ENCODE measurements around the gene RXFP3. TPM values are rescaled to one million over a fixed set of nuclear protein-coding genes. Genes with fewer than 3 reads are reported as not detected.

RXFP3 gene
- total and polyA plus RNA-seq, 4 experiments from 2014 or later = not detected

DNA sequence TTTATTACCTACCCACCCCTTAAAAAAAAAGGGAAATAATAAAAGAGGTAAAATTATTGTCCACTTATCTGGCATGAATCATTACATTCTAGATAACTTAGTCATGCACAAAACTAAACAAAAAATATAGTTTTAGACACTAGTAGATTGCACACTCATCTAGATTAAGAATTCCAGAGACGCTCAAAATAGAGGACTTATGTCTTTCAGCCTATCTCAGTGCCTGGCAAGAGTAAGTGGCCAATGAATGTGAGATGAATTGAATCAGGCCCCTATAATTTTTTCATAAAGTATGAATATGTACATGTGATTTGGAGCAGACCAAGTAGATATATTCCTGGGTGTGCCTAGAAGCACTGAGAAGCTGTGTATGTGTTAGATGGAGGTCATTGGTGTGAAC lies 2.0 kb upstream of the RXFP3 start:
- H3K27ac Mint-ChIP-seq = no peak overlapping the region
- DNase-seq = no peak
- H3K4me1 ChIP-seq (ENCODE audit: insufficient read depth, low read length) = no peaks in the 10 kb centered on the region
- H3K4me3 ChIP-seq (ENCODE audit: low read length in 2 of 2) = no peak overlapping the region
- peaks cover 0 to 8% (median 3%) of the 10 kb centered on the region in 4 donors for H3K4me1 Mint-ChIP-seq
- no peaks in the 10 kb centered on the region for H3K36me3 Mint-ChIP-seq
- ChIA-PET CTCF (ENCODE audit: partially characterized antibody) (interaction anchor here (0.7 to 7.6 kb wide), 20 partner anchors 8 to 503 kb away, joined by 3 to 71 read pairs (median 4); partner anchors contain the start of gene TARS1), POLR2A (ENCODE audit: partially characterized antibody) (no interaction called here)
- peaks cover 0 to 2% (median 0%) of the 10 kb centered on the region in 8 donors for H3K9me3 Mint-ChIP-seq
- H3K27ac ChIP-seq (ENCODE audit: low read depth, low read length) = no peak overlapping the region
- peaks cover 9% of the 10 kb centered on the region for H3K27me3 ChIP-seq (ENCODE audit: insufficient read depth, low read length)
- H3K36me3 ChIP-seq (ENCODE audit: insufficient read depth, low read length) = no peaks in the 10 kb centered on the region
- peaks cover 24 to 27% of the 10 kb centered on the region in 2 donors for H3K27me3 Mint-ChIP-seq
- no peaks in the 10 kb centered on the region for H3K9me3 ChIP-seq (ENCODE audit: control insufficient read depth in 1 of 2, low read length in 2 of 2)
- intact Hi-C loops (cut with micrococcal nuclease) = loop anchor here (1.0 to 5.0 kb wide), 3 partner anchors 77 to 462 kb away; no protein-coding TSS in a partner anchor
- peak overlapping the region in 1 of 8 donors; percentile 27 for H3K4me3 Mint-ChIP-seq

DNA sequence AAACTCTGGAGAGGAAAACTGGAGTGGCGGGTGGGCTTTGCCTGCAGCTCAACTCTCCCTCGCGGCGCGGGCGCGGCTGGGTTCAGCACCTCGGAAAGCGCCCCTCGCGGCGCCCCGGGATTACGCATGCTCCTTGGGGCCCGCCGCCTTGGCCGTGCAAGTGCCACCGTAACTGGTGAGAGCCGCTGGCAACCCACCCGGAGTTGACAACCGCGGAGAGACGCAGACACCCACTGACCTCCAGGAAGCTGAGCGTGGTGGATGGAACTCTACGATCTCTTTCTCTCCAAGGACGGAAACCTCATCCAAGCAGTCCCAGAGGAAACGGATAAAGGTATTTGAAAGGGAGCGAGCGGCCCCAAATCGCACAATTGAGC lies 194 bp upstream of the RXFP3 start:
- Histone ChIP-seq H3K36me3 (ENCODE audit: insufficient read depth, low read length) (no peaks in the 10 kb centered on the region), H3K9me3 (ENCODE audit: control insufficient read depth in 1 of 2, low read length in 2 of 2) (no peaks in the 10 kb centered on the region), H3K4me3 (ENCODE audit: low read length in 2 of 2) (no peak overlapping the region), H3K27ac (ENCODE audit: low read depth, low read length) (no peak overlapping the region), H3K4me1 (ENCODE audit: insufficient read depth, low read length) (no peaks in the 10 kb centered on the region), H3K27me3 (ENCODE audit: insufficient read depth, low read length) (peaks cover 9% of the 10 kb centered on the region)
- no peak overlapping the region for H3K4me3 Mint-ChIP-seq
- H3K27ac Mint-ChIP-seq = no peak overlapping the region
- intact Hi-C loops (cut with micrococcal nuclease) = no loop called here
- ChIA-PET CTCF (ENCODE audit: partially characterized antibody) (interaction anchor here (0.9 to 7.6 kb wide), 12 partner anchors 12 to 501 kb away, joined by 3 to 71 read pairs (median 7); partner anchors contain the start of gene TARS1), POLR2A (ENCODE audit: partially characterized antibody) (no interaction called here)
- peaks cover 0 to 8% (median 3%) of the 10 kb centered on the region in 4 donors for H3K4me1 Mint-ChIP-seq
- H3K36me3 Mint-ChIP-seq = no peaks in the 10 kb centered on the region
- peak in 4 of 5 donors; percentile 20 to 26 (median 22) for DNase-seq
- H3K9me3 Mint-ChIP-seq = peaks cover 0 to 2% (median 0%) of the 10 kb centered on the region in 8 donors
- peaks cover 32 to 37% of the 10 kb centered on the region in 2 donors for H3K27me3 Mint-ChIP-seq

DNA sequence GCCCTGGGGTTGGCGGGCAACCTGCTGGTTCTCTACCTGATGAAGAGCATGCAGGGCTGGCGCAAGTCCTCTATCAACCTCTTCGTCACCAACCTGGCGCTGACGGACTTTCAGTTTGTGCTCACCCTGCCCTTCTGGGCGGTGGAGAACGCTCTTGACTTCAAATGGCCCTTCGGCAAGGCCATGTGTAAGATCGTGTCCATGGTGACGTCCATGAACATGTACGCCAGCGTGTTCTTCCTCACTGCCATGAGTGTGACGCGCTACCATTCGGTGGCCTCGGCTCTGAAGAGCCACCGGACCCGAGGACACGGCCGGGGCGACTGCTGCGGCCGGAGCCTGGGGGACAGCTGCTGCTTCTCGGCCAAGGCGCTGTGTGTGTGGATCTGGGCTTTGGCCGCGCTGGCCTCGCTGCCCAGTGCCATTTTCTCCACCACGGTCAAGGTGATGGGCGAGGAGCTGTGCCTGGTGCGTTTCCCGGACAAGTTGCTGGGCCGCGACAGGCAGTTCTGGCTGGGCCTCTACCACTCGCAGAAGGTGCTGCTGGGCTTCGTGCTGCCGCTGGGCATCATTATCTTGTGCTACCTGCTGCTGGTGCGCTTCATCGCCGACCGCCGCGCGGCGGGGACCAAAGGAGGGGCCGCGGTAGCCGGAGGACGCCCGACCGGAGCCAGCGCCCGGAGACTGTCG lies 976 bp downstream of the RXFP3 start:
- intact Hi-C loops (cut with micrococcal nuclease) = no loop called here
- H3K27ac ChIP-seq (ENCODE audit: low read depth, low read length) = no peak overlapping the region
- ChIA-PET POLR2A (ENCODE audit: partially characterized antibody) (no interaction called here), CTCF (ENCODE audit: partially characterized antibody) (interaction anchor here (5.6 to 7.6 kb wide), 2 partner anchors 349 to 502 kb away, joined by 49 to 71 read pairs; no protein-coding TSS in a partner anchor)
- Mint-ChIP-seq H3K27me3 (peaks cover 38 to 39% of the 10 kb centered on the region in 2 donors), H3K4me3 (no peak overlapping the region), H3K36me3 (no peaks in the 10 kb centered on the region), H3K9me3 (peaks cover 0 to 2% (median 0%) of the 10 kb centered on the region in 8 donors), H3K4me1 (peaks cover 0 to 8% (median 3%) of the 10 kb centered on the region in 4 donors), H3K27ac (no peak overlapping the region)
- H3K36me3 ChIP-seq (ENCODE audit: insufficient read depth, low read length) = no peaks in the 10 kb centered on the region
- no peaks in the 10 kb centered on the region for H3K9me3 ChIP-seq (ENCODE audit: control insufficient read depth in 1 of 2, low read length in 2 of 2)
- no peaks in the 10 kb centered on the region for H3K4me1 ChIP-seq (ENCODE audit: insufficient read depth, low read length)
- H3K4me3 ChIP-seq (ENCODE audit: low read length in 2 of 2) = no peak overlapping the region
- H3K27me3 ChIP-seq (ENCODE audit: insufficient read depth, low read length) = peaks cover 9% of the 10 kb centered on the region
- DNase-seq = no peak

DNA sequence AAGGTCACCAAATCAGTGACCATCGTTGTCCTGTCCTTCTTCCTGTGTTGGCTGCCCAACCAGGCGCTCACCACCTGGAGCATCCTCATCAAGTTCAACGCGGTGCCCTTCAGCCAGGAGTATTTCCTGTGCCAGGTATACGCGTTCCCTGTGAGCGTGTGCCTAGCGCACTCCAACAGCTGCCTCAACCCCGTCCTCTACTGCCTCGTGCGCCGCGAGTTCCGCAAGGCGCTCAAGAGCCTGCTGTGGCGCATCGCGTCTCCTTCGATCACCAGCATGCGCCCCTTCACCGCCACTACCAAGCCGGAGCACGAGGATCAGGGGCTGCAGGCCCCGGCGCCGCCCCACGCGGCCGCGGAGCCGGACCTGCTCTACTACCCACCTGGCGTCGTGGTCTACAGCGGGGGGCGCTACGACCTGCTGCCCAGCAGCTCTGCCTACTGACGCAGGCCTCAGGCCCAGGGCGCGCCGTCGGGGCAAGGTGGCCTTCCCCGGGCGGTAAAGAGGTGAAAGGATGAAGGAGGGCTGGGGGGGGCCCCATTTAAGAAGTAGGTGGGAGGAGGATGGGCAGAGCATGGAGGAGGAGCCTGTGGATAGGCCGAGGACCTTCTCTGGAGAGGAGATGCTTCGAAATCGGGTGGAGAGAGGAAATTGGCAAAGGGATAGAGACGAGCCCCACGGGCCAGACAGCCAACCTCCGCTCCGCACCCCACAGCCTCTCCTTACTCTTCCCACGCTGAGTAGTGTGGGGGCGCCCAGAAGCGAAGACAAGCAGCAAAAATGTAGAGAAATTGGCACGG lies 1.7 kb downstream of the RXFP3 start:
- H3K4me1 ChIP-seq (ENCODE audit: insufficient read depth, low read length) = no peaks in the 10 kb centered on the region
- H3K27me3 ChIP-seq (ENCODE audit: insufficient read depth, low read length) = peaks cover 9% of the 10 kb centered on the region
- CTCF ChIA-PET (ENCODE audit: partially characterized antibody) = no interaction called here
- H3K9me3 ChIP-seq (ENCODE audit: control insufficient read depth in 1 of 2, low read length in 2 of 2) = no peaks in the 10 kb centered on the region
- Mint-ChIP-seq H3K36me3 (no peaks in the 10 kb centered on the region), H3K4me1 (peaks cover 0 to 8% (median 3%) of the 10 kb centered on the region in 4 donors), H3K4me3 (no peak overlapping the region), H3K27ac (no peak overlapping the region), H3K9me3 (peaks cover 0 to 2% (median 0%) of the 10 kb centered on the region in 8 donors), H3K27me3 (peaks cover 40 to 41% of the 10 kb centered on the region in 2 donors)
- no peak overlapping the region for H3K4me3 ChIP-seq (ENCODE audit: low read length in 2 of 2)
- POLR2A ChIA-PET (ENCODE audit: partially characterized antibody) = no interaction called here
- no peak overlapping the region for H3K27ac ChIP-seq (ENCODE audit: low read depth, low read length)
- intact Hi-C loops (cut with micrococcal nuclease) = no loop called here
- no peak for DNase-seq
- no peaks in the 10 kb centered on the region for H3K36me3 ChIP-seq (ENCODE audit: insufficient read depth, low read length)

DNA sequence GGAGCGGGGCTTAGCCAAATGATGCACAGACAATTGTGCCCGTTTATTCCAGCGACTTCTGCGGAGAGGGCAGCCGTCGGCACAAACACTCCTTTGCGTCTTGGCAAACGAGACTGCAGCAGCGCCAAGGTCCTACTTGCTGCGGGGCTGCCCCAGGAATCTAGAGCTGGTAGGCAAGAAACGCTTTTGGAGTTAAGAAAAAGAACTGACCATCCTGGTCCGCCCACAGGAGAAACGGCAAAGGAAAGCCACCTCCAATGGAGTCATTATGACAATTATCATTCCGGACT lies 2.3 kb downstream of the RXFP3 start:
- no peaks in the 10 kb centered on the region for H3K36me3 ChIP-seq (ENCODE audit: insufficient read depth, low read length)
- intact Hi-C loops (cut with micrococcal nuclease) = no loop called here

DNA sequence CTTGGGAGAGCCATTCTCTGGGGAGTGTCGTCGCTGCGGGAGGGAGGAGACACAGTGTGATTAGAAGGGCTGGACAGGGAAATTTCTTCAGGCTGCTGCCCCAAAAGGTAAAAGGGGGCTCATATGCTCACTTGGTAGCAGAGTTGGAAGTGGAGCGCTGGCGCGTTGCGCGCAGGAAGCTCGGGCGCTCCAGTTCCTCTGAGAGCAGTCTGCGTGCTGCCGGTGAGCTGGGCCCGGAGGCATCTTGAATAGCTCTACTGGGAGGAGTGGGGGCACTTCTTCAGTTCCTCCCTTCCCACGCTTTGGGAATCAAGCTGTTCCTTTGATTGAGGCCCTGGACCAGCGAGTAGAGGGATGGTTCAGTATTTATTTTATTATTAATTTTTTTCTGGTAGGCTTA lies 2.7 kb downstream of the RXFP3 start:
- Mint-ChIP-seq H3K27me3 (peaks cover 42 to 43% of the 10 kb centered on the region in 2 donors), H3K4me3 (no peak overlapping the region), H3K27ac (no peak overlapping the region), H3K4me1 (peaks cover 0 to 8% (median 3%) of the 10 kb centered on the region in 4 donors), H3K36me3 (no peaks in the 10 kb centered on the region), H3K9me3 (peaks cover 0 to 2% (median 0%) of the 10 kb centered on the region in 8 donors)
- Histone ChIP-seq H3K9me3 (ENCODE audit: control insufficient read depth in 1 of 2, low read length in 2 of 2) (no peaks in the 10 kb centered on the region), H3K36me3 (ENCODE audit: insufficient read depth, low read length) (no peaks in the 10 kb centered on the region), H3K27me3 (ENCODE audit: insufficient read depth, low read length) (peaks cover 9% of the 10 kb centered on the region), H3K4me3 (ENCODE audit: low read length in 2 of 2) (no peak overlapping the region), H3K4me1 (ENCODE audit: insufficient read depth, low read length) (no peaks in the 10 kb centered on the region), H3K27ac (ENCODE audit: low read depth, low read length) (no peak overlapping the region)
- POLR2A ChIA-PET (ENCODE audit: partially characterized antibody) = no interaction called here
- CTCF ChIA-PET (ENCODE audit: partially characterized antibody) = interaction anchor here (1.1 kb wide), 1 partner anchor 504 kb away, joined by 3 read pairs; no protein-coding TSS in a partner anchor
- DNase-seq = no peak
- intact Hi-C loops (cut with micrococcal nuclease) = no loop called here

More for the DNA sequence above, 2.3 kb downstream of the RXFP3 start:
- ChIA-PET POLR2A (ENCODE audit: partially characterized antibody) (no interaction called here), CTCF (ENCODE audit: partially characterized antibody) (no interaction called here)
- Histone ChIP-seq H3K9me3 (ENCODE audit: control insufficient read depth in 1 of 2, low read length in 2 of 2) (no peaks in the 10 kb centered on the region), H3K4me1 (ENCODE audit: insufficient read depth, low read length) (no peaks in the 10 kb centered on the region), H3K4me3 (ENCODE audit: low read length in 2 of 2) (no peak overlapping the region), H3K27ac (ENCODE audit: low read depth, low read length) (no peak overlapping the region), H3K27me3 (ENCODE audit: insufficient read depth, low read length) (peaks cover 9% of the 10 kb centered on the region)
- peaks cover 0 to 8% (median 3%) of the 10 kb centered on the region in 4 donors for H3K4me1 Mint-ChIP-seq
- H3K27ac Mint-ChIP-seq = no peak overlapping the region
- H3K9me3 Mint-ChIP-seq = peaks cover 0 to 2% (median 0%) of the 10 kb centered on the region in 8 donors
- no peak for DNase-seq
- no peak overlapping the region for H3K4me3 Mint-ChIP-seq
- no peaks in the 10 kb centered on the region for H3K36me3 Mint-ChIP-seq
- peaks cover 41 to 43% of the 10 kb centered on the region in 2 donors for H3K27me3 Mint-ChIP-seq

DNA sequence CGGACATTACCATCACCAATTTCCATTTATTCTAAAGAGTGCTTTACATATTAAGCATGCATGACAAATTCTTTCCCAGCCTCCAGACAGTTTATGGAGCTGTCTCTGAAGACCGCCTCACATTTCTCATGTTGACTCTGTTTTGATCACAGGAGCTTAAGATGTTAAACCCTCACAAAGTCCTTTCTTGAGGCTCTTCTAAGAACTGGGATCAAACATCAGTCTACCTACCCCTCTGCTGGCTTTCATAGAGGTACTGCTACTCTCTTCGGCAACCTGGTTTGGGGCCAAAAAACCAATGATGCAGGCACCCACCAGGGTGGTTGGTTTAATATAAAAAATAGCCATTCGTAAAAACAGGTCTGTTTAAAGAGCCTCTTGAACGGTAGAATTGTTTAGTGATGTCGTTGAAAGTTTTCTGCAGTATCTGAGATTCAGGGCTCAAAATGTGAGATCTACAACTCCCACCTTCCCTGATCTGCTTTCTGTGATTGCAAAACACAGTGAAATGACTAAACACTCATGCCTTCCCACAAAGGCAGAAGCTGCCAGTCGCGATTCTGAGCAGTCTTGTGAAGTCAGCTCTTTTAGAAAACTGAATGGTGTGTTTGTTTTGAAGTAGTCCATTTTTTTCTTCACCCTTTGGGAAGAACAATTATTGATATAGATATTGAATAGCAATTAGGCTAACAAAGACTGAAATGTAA lies 3.5 kb downstream of the RXFP3 start:
- Histone ChIP-seq H3K4me3 (ENCODE audit: low read length in 2 of 2) (no peak overlapping the region), H3K36me3 (ENCODE audit: insufficient read depth, low read length) (no peaks in the 10 kb centered on the region), H3K27me3 (ENCODE audit: insufficient read depth, low read length) (peaks cover 9% of the 10 kb centered on the region), H3K27ac (ENCODE audit: low read depth, low read length) (no peak overlapping the region), H3K4me1 (ENCODE audit: insufficient read depth, low read length) (no peaks in the 10 kb centered on the region), H3K9me3 (ENCODE audit: control insufficient read depth in 1 of 2, low read length in 2 of 2) (no peaks in the 10 kb centered on the region)
- H3K27ac Mint-ChIP-seq = no peak overlapping the region
- intact Hi-C loops (cut with micrococcal nuclease) = no loop called here
- POLR2A ChIA-PET (ENCODE audit: partially characterized antibody) = no interaction called here
- peaks cover 0 to 8% (median 3%) of the 10 kb centered on the region in 4 donors for H3K4me1 Mint-ChIP-seq
- CTCF ChIA-PET (ENCODE audit: partially characterized antibody) = interaction anchor here (1.1 kb wide), 2 partner anchors 30 to 505 kb away, joined by 3 read pairs; no protein-coding TSS in a partner anchor
- H3K27me3 Mint-ChIP-seq = peaks cover 42 to 43% of the 10 kb centered on the region in 2 donors
- H3K36me3 Mint-ChIP-seq = no peaks in the 10 kb centered on the region
- H3K9me3 Mint-ChIP-seq = peaks cover 0 to 2% (median 0%) of the 10 kb centered on the region in 8 donors
- no peak for DNase-seq
- H3K4me3 Mint-ChIP-seq = no peak overlapping the region

Data from CD4-positive, alpha-beta memory T cell (primary cell).